ENCODE measurements around the gene ABHD17B. TPM values are rescaled to one million over a fixed set of nuclear protein-coding genes. Genes with fewer than 3 reads are reported as not detected.

Gene ABHD17B
- total RNA-seq, 1 donor from 2014 or later, result 20.5 TPM

- Histone ChIP-seq H3K9me3 (no peaks in the 10 kb centered on the region), H3K4me1 (no peaks in the 10 kb centered on the region), H3K27me3 (no peaks in the 10 kb centered on the region), H3K4me3 (no peak overlapping the region), H3K36me3 (no peaks in the 10 kb centered on the region), H3K27ac (no peak overlapping the region)
- DNase-seq (ENCODE audit: low spot score in 2 of 2), result no peak
- intact Hi-C loops (cut with DNase I), result no loop called here
- TF ChIP-seq CTCF (IDR thresholded peaks at IDR 0.05), result no peak
Measured at GRCh38 chr9:71830929-71831328, 80.1 kb downstream of the ABHD17B start.

- Histone ChIP-seq H3K9me3 (no peaks in the 10 kb centered on the region), H3K4me3 (no peak overlapping the region), H3K36me3 (no peaks in the 10 kb centered on the region), H3K4me1 (no peaks in the 10 kb centered on the region), H3K27me3 (no peaks in the 10 kb centered on the region), H3K27ac (no peak overlapping the region)
- intact Hi-C loops (cut with DNase I), result no loop called here
- DNase-seq (ENCODE audit: low spot score in 2 of 2), result no peak
- TF ChIP-seq CTCF (IDR thresholded peaks at IDR 0.05), result no peak
Measured at GRCh38 chr9:71830153-71830552, 80.8 kb downstream of the ABHD17B start.

- Histone ChIP-seq H3K27ac (no peak overlapping the region), H3K9me3 (no peaks in the 10 kb centered on the region), H3K27me3 (no peaks in the 10 kb centered on the region), H3K4me1 (no peaks in the 10 kb centered on the region), H3K36me3 (no peaks in the 10 kb centered on the region), H3K4me3 (no peak overlapping the region)
- DNase-seq (ENCODE audit: low spot score in 2 of 2), result no peak
- no peak for TF ChIP-seq CTCF (IDR thresholded peaks at IDR 0.05)
- intact Hi-C loops (cut with DNase I), result no loop called here
Measured at GRCh38 chr9:71826279-71826678, 84.7 kb downstream of the ABHD17B start.

GRCh38 chr9:71824257-71824656, 86.7 kb downstream of the ABHD17B start:
- no peaks in the 10 kb centered on the region for H3K36me3 ChIP-seq
- TF ChIP-seq CTCF (IDR thresholded peaks at IDR 0.05), result no peak
- no peaks in the 10 kb centered on the region for H3K4me1 ChIP-seq
- no peaks in the 10 kb centered on the region for H3K9me3 ChIP-seq
- intact Hi-C loops (cut with DNase I), result no loop called here
- H3K4me3 ChIP-seq, result no peak overlapping the region
- H3K27ac ChIP-seq, result no peak overlapping the region
- H3K27me3 ChIP-seq, result no peaks in the 10 kb centered on the region
- no peak for DNase-seq (ENCODE audit: low spot score in 2 of 2)

- Histone ChIP-seq H3K36me3 (no peaks in the 10 kb centered on the region), H3K27ac (no peak overlapping the region), H3K9me3 (no peaks in the 10 kb centered on the region), H3K27me3 (no peaks in the 10 kb centered on the region), H3K4me1 (no peaks in the 10 kb centered on the region), H3K4me3 (no peak overlapping the region)
- TF ChIP-seq CTCF (IDR thresholded peaks at IDR 0.05), result no peak
- no peak for DNase-seq (ENCODE audit: low spot score in 2 of 2)
- intact Hi-C loops (cut with DNase I), result no loop called here
Measured at GRCh38 chr9:71822935-71823334, 88.1 kb downstream of the ABHD17B start.

- no peak for TF ChIP-seq CTCF (IDR thresholded peaks at IDR 0.05)
- Histone ChIP-seq H3K4me1 (peaks cover 0 to under 1% of the 10 kb centered on the region in 2 donors), H3K27ac (no peak overlapping the region), H3K36me3 (no peaks in the 10 kb centered on the region), H3K4me3 (no peak overlapping the region), H3K27me3 (no peaks in the 10 kb centered on the region), H3K9me3 (no peaks in the 10 kb centered on the region)
- intact Hi-C loops (cut with DNase I), result no loop called here
- DNase-seq (ENCODE audit: low spot score in 2 of 2), result no peak
Measured at GRCh38 chr9:71822456-71822855, 88.5 kb downstream of the ABHD17B start.
